NB4 (cell line): ENCODE data around the gene CAMK2A.

Experiments used
- MYC ChIP-seq: IDR thresholded peaks from 2 replicates; pipeline ENCODE4 v1.6.1; 2011; ENCODE audit warnings: low read depth, low read length
- TF ChIP-seq, protein P1 (sequence below): IDR thresholded peaks from one replicate; pipeline ENCODE4 v1.5.1; 2012; ENCODE audit warnings: low read depth, low read length

DNA sequence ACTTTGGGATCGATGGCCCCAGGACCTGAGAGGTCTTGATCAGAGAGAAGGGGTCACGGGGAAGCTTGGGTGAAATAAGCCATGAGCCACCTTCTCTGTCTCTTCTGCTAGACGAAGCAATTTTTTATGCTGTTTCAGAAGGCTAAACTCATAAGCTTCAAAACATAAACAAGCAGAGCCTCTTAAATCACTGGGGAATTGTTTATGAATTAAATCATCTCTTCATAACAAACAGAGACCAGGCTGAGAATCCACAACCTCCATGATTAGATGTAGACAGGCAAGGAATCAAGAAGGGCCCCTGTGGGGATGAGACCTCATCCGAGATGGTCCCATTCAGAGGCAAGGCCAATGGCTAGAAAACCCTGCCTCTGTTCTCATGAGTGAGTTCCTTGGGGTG, 46.2 kb upstream of the CAMK2A start:
- TF ChIP-seq, protein P1, sequence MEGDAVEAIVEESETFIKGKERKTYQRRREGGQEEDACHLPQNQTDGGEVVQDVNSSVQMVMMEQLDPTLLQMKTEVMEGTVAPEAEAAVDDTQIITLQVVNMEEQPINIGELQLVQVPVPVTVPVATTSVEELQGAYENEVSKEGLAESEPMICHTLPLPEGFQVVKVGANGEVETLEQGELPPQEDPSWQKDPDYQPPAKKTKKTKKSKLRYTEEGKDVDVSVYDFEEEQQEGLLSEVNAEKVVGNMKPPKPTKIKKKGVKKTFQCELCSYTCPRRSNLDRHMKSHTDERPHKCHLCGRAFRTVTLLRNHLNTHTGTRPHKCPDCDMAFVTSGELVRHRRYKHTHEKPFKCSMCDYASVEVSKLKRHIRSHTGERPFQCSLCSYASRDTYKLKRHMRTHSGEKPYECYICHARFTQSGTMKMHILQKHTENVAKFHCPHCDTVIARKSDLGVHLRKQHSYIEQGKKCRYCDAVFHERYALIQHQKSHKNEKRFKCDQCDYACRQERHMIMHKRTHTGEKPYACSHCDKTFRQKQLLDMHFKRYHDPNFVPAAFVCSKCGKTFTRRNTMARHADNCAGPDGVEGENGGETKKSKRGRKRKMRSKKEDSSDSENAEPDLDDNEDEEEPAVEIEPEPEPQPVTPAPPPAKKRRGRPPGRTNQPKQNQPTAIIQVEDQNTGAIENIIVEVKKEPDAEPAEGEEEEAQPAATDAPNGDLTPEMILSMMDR, result no peak
- TF ChIP-seq MYC, result no peak
